NCI-H128 (cell line): ENCODE results near the gene MPLKIP.
A peak's percentile ranks its signal among the peaks of the same experiment; 100 is the strongest.
"Not testable (repeated sequence)": the region's sequence is repeated elsewhere in the genome, so short reads cannot be mapped to it uniquely, and the experiment has no call there.

ENCODE experiments used
- DNase-seq: peaks from one replicate; lab custom pipeline; 2025; ENCODE audit not compliant: unreplicated experiment; lab: John Stamatoyannopoulos, UW

MPLKIP gene

DNA sequence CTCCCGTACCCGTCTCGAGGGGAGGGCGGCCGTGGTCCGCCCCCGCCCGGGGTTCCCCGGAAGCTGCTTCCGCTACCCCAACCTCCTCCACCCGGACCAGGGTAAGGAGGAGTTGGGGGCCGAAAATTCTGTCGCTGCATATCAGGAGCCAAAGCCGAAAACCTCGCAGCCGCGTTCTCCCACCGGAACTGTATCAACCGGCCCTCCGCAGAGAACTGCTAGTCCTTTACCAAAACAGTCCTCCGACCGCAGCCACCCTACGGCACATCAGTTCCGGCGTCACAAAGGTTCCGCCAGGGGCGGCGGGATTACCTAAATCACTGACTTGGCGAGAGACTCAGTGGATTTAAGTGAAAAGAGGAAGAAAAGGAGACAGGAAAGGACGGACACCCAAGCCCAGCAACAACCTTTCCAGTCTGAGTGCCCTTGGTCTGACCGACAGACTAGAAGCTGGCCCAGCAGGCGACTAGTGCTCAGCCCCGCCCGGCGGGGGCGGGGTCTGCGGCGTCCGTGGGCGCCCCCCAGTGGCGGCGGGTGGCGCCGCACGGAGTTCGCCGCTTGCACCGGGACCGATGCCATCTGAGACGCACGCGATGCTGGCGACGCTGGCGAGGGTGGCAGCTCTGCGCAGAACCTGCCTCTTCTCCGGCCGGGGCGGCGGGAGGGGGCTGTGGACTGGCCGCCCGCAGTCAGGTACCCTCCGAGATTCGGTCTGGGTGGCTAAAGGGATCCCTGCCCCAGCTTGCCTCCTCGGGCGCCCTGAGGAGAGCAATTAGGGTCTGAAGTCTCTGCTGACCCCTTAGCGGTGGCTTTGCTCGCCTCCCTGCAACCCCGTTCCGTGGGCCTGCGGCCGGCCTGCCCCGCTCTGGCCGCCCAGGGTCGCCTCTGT is at the start of gene MPLKIP, which contains the start of gene SUGCT:
MPLKIP (minus strand) TSS at position 195 of the 889 bp plus-strand sequence; CDS start at position 140, 55 bp downstream.
SUGCT (plus strand) TSS at position 578 of the 889 bp plus-strand sequence.
- peak; percentile 81 for DNase-seq

DNA sequence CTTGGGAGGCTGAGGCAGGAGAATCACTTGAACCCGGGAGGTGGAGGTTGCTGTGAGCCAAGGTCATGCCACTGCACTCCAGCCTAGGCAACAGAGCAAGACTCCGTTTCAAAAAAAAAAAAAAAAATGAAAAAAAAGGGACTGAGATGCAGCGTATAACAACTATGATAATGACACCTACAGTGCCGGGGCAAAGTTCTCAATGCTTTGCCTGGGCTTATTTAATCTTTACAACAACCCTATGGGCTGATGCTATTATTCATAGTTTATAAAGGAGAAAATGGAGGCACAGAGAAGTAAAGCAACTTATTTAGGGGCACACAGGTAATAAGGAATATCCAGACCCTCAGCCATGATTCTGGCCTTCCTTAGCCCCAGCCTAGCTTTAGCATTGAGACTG is 48.0 kb upstream of the MPLKIP start:
- DNase-seq = no peak

DNA sequence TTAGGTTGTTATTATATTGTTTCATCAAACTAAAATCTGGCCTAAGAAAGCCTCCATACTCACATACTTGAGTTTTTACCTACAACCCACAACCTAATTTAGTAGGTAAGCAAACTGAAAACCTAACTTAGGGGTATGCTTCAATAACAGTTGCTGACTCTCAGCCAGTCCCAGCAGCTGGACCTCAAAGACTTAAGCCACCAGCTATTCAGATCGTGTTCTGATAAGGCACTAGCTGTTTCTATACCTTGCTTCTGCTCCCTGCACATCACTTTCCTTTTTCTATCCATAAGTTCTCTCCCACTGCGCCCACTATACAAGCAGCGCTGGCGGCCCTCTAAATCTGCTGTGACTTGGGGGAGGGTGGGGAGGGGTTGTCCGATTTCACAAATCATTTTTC is 42.6 kb upstream of the MPLKIP start:
- no peak for DNase-seq

DNA sequence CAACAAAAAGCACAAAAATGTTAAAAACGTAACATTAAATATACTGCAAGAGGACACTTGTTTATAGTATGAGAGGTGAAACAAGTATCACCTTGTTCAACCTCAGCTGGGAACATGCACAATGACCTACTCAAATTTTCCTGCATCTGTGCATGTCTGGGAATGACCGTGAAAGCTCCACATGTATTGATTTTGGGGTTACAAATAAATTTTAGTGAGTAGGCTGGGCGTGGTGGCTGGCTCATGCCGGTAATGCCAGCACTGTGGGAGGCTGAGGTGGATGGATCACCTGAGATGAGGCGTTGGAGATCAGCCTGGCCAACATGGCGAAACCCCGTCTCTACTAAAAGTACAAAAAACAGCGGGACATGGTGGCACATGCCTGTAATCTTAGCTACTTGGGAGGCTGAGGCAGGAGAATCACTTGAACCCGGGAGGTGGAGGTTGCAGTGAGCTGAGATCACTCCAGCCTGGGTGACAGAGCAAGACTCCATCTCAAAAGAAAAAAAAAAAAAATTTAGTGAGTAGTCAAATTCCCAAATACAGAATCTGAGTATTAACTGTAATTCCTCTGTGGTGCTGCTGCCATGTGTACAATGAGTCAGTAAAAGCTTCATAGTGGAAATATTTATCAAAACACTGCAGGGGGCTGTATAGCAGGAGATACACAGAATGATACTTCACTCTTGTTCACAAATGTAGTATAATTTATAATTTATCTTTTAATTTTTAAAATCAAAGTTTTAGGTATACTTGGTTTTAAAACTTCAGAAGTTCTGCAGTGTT is 41.5 kb upstream of the MPLKIP start:
- DNase-seq = no peak

DNA sequence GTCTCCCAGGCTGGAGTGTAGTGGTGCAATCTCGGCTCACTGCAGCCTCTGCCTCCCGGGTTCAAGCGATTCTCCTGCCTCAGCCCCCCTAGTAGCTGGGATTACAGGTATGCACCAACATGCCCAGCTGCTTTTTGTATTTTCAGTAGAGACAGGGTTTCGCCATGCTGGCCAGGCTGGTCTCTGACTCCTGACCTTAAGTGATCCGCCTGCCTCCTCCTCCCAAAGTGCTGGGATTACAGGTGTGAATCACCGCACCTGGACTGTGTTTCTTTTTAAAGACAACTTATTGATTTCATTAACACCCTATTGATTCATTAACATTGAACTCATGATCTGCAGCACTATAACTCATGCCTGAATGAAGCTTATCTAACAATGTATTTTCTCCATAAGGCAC is 40.8 kb upstream of the MPLKIP start:
- DNase-seq = not testable (repeated sequence)

DNA sequence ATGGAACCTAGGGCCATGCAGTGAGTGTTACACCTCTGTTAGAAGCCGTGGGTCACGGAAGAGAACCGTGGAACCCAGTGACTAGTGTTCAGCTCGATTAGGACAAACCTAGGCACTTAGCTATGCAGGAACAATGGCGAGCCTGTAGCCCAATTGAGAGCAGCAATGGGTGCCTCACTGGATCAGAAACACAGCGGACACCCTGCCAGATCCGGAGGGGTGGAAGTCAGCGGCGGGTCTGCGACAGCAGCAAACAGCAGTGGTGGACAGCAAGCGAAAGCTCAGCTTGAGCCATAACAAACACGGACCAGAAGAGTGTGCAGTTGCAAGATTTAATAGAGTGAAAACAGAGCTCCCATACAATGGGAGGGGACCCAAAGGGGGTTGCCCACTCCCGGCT is 38.7 kb upstream of the MPLKIP start:
- not testable (repeated sequence) for DNase-seq

DNA sequence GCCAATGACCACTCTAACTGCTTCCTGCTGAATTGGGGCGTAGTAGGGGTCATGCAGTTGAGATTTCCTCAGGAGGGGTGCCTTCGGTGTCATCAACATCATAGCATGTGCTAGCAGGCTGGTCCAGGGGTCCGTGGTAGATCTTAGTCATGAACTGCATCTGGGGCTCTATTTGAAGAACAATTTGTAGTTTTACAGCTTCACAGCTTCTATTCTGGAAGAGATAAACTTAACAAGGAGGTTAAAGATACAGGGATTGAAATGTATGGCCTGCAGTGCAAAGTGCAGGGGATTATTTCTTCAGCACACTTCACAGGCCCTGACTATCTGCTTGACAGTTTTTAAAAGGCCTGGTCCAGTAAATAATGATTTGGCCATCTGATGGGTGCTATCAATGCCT is 33.8 kb upstream of the MPLKIP start:
- DNase-seq = not testable (repeated sequence)

DNA sequence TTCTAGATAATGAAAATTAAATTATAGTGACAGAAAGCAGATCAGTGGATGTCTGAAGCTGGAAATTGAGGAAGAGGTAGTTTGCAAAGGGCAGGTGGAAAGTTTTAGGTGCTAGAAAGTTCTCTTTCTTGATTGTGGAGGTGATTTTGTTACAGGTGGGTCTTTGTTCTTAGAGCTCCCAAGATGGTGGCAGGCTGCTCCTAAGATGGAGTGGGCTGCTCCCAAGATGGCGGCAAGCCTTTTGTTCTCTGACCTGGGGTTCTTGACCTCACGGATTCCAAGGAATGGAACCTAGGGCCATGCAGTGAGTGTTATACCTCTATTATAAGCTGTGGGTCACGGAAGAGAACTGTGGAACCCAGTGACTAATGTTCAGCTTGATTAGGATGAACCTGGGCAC is 32.9 kb upstream of the MPLKIP start:
- no peak for DNase-seq

DNA sequence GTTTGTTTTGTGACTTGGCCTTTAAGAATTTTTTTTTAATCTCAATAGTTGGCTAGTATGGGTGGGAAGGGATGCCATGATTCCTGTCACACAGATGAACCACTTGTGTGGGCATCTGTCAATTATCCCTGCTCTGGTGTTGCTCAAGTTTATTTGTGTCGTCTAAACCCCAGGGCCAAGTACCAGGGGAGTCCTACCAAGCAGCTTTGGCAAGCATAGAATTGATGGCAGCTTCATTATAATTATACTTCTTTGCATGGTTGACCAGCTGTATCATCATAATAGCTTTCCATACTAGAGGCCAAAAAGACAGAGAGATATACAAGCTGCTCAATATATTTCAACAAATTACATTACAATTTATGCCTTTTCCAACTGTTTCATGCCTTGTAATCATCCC is 30.8 kb upstream of the MPLKIP start:
- no peak for DNase-seq

DNA sequence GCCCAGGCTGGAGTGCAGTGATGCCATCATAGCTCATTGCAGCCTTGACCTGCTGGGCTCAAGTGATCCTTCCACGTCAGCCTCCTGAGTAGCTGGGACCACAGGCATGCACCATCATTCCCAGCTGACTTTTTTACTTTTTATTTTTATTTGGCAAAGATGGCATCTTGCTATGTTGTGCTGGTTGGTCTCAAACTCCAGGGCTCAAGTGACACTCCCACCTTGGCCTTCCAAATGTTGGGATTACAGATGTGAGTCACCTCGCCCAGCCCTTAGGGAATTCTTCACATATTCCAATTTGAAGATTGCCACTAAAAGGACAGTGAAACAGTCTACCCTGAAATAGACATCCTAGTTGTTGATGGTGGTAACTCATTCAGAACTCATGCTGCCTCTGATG is 28.1 kb upstream of the MPLKIP start:
- no peak for DNase-seq

DNA sequence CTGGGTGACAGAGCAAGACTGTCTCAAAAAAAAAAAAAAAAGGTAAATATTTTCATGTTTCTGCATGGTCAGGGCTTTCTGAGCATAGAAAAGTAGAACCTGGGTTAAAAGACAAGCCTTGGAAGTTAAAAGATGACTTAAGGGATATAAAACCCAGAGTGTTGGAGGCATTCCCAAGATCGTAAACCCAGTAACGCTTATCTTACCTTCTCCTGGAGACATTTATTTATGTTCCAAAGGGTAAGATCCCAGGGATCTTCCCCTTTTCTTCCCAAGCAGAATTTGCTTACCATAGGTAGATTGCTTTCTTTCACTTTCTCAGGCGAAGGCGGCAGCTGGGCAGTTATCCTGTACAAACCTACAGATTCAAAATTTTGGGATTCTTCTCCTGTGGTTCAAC is 22.6 kb upstream of the MPLKIP start:
- DNase-seq = no peak

DNA sequence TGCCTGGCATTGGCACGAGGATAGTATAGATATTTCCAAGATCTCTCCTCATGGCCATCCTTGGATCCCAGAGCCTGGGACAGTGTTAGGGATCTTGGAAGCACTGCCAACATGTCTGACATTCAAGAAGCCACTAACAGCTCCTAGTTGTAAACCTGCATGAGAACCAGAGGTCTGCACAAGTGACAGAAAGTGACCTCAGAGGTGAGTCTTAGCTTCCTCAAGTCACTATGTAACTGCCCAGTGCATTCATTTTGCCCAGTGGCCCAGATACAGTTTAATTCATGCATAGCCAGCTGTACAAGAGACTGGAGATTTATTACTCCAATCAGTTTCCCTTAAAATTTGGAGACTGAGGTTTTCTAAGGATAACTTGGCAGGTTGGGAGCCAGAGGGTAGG is 17.1 kb upstream of the MPLKIP start:
- DNase-seq = no peak

DNA sequence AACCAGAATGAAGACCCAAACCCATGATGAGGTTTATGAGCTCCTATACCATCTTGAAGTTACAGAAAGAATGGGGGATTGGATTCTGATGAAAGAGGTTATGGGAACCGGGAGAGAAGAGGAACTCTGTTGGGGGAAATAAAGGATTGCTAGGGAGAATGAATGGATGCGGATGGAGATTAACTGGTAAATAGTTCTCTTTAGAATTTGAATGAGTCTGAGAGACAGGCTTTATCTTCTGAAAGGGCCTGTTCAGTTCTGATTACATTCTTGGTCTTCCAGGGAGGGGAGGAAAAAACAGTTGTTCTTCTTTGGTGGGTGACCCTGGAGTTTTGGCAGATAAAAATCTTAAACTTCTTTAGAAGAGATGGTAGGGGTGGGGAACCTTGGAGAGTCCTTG is 14.2 kb upstream of the MPLKIP start:
- DNase-seq = no peak

DNA sequence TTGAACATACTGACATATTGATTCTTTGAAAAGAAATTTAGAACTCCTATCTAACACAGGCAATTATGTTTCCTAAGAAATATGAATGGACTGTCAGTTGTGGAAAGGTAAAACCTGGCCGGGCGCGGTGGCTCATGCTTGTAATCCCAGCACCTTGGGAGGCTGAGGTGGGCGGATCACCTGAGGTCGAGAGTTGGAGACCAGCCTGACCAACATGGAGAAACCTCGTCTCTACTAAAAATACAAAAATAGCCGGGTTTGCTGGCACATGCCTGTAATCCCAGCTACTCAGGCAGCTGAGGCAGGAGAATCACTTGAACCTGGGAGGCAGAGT is 13.8 kb upstream of the MPLKIP start:
- not testable (repeated sequence) for DNase-seq

DNA sequence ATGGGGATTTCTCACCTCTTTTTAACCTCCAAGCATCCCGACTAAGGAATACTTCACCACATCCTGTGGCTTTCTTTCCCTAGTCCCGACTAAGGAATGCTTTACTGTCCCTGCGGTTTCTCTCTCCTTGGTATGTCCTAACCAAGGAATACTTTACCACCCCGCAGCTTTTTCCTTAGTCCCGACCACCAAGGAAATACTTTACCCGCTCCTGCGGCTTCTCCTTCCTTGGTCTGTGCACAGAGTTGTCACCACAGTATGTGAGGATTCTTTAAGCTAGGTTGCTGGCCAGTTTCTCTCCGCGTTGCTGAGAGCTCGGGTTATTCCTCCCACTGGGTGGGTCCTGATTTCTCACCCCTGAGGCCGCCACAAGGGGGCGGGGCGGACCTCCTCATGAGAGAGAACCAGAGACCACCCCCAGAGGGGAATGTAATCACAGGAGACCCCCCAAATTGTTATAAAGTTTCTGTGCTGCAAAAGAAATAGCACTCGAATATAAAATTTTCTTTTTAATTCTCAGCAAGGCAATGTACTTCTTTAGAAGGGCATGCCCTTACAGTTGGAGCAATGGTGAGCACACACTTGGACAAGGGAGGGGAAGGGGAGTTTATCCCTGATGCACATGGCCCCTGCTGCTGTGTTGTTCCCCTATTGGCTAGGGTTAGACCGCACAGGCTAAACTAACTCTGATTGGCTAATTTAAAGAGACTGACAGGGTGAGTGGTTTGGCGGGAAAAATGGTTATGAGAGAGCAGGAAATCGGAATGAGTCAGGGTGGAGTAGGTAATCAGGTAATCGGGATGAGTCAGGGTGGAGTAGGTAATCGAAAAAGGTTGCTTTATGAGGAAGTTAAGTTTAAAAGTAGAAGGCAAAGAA is 13.2 kb upstream of the MPLKIP start:
- DNase-seq = no peak

DNA sequence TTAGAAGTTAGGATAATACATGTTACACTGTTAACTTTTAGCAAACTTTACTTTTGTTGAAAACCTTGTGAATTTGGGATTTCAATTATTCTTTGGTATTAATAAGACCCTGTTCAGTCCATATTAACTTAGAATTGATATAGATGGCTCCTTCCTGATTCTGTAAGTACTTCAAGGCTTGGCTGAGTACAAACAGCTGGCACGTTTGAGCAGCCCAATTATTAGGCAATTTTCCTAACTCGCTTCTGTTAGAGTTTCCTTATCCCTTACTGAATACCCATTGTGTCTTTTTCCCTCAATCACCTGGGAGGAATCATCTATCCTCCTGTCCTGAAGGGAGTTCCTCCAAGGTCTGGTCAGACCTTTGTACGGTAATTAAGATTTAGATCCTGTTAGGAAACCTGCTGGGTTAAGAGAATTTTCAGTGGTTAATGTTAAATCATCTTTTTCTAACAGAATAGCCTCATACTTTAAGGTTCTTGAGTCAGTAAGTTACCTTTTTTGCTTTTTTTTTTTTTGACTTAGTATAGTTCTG is 11.2 kb upstream of the MPLKIP start:
- not testable (repeated sequence) for DNase-seq

DNA sequence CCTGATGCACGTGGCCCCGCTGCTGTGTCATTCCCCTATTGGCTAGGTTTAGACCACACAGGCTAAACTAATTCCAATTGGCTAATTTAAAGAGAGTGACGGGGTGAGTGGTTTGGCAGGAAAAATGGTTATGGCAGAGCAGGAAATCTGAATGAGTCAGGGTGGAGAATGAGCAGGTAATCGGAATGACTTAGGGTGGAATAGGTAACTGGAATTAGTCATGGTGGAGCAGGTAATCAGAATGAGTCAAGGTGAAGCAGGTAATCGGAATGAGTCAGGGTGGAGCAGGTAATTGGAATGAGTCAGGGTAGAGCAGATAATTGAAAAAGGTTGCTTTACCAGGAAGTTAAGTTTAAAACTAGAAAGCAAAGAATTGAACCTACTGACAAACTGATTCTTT is 7.5 kb upstream of the MPLKIP start:
- not testable (repeated sequence) for DNase-seq

DNA sequence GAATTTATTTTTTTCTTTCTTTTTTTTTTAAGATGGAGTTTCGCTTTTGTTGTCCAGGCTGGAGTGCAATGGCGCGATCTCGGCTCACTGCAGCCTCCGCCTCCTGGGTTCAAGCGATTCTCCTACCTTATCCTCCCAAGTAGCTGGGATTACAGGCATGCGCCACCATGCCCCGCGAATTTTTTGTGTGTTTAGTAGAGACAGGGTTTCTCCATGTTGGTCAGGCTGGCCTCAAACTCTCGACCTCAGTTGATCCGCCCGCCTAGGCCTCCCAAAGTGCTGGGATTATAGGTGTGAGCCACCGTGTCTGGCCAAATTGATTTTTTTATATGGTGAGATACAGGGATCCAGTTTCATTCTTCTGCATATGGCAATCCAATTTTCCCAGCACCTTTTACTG is 5.5 kb upstream of the MPLKIP start:
- DNase-seq = not testable (repeated sequence)

DNA sequence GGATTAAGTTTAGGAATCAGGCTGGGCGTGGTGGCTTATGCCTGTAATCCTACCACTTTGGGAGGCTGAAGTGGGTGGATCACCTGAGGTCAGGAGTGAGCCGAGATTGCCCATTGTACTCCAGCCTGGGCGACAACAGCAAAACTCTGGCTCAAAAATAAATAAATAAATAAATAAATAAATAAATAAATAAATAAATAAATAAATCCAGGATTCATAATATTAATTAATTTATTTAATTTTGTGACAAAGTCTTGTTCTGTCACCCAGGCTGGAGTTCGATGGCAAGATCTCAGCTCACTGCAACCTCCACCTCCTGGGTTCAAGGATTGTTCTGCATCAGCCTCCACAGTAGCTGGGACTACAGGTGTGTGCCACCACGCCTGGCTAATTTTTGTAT is 4.6 kb upstream of the MPLKIP start:
- no peak for DNase-seq

DNA sequence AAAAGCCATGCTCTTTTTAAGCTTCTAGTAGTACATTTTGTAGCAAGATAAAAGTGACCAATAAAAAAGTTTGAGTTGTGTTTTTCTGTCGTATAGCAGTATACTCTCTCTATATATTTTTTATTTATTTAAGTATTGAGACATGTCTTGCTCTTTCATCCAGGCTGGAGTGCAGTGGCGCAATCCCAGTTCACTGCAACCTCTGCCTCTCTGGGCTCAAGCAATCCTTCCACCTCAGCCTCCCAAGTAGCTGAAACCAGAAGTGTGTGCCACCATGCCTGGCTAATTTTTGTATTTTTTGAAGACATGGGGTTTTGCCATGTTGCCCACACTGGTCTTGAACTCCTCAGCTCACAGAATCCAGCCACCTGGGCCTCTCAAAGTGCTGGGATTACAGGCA is 3.1 kb upstream of the MPLKIP start:
- no peak for DNase-seq

DNA sequence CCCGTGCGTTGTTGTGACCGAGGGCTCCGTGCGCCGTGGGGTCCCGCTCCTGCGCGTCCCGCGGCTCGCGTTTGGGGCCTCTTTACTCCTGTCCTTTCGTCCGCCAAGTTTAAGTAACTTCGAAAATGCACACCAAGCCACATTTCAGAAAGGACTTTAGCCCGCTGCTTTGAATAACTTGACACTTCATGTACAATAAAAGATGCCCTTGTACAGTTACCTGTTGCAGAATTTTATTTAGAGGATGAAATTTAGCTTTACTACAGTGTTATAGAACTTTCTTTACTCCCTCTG is 842 bp upstream of the MPLKIP start:
- DNase-seq = no peak
